ENCODE results near the gene PRKCA. TPM values are rescaled to one million over a fixed set of nuclear protein-coding genes. Genes with fewer than 3 reads are reported as not detected.

The PRKCA gene
- total and polyA plus RNA-seq, 2 of the 13 experiments (the other 11 are each of a cell fraction or from before 2014, with no cell fraction given): 18.5 to 21.5 TPM

- TF ChIP-seq RERE (CRISPR knock-in tag; IDR thresholded peaks at IDR 0.05; ENCODE audit: low read depth): no peak
- TF ChIP-seq, protein P1, sequence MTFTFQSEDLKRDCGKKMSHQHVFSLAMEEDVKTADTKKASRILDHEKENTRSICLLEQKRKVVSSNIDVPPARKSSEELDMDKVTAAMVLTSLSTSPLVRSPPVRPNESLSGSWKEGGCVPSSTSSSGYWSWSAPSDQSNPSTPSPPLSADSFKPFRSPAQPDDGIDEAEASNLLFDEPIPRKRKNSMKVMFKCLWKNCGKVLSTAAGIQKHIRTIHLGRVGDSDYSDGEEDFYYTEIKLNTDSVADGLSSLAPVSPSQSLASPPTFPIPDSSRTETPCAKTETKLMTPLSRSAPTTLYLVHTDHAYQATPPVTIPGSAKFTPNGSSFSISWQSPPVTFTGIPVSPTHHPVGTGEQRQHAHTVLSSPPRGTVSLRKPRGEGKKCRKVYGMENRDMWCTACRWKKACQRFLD (CRISPR knock-in tag; IDR thresholded peaks at IDR 0.05; ENCODE audit: borderline replicate concordance): no peak
- TF ChIP-seq PHF5A (CRISPR knock-in tag; IDR thresholded peaks at IDR 0.05; ENCODE audit: low read depth, unreplicated experiment): no peak
Measured at GRCh38 chr17:66763056-66763455, 460.6 kb downstream of the PRKCA start (continued).

GRCh38 chr17:66764506-66764905 is 462.1 kb downstream of the PRKCA start:
- Histone ChIP-seq H3K9me3 (ENCODE audit: low read length) (no peaks in the 10 kb centered on the region), H4K20me1 (ENCODE audit: insufficient read depth, low read length) (no peaks in the 10 kb centered on the region), H3K27me3 (ENCODE audit: control insufficient read depth in 1 of 2, insufficient read depth in 2 of 2, low read length in 2 of 2) (no peaks in the 10 kb centered on the region), H2AFZ (ENCODE audit: low read length) (no peak overlapping the region), H3K79me2 (ENCODE audit: insufficient read depth, low read length) (no peaks in the 10 kb centered on the region), H3K4me3 (replicated peaks in 1 of 3; ENCODE audit: insufficient read depth in 1 of 3, low read depth in 2 of 3, low read length in 3 of 3) (no peak overlapping the region), H3K9ac (ENCODE audit: insufficient read depth, low read depth, low read length) (no peak overlapping the region), H3K36me3 (replicated peaks in 1 of 2; ENCODE audit: control insufficient read depth in 1 of 2, insufficient read depth in 2 of 2, low read length in 2 of 2) (peaks cover 1 to 7% of the 10 kb centered on the region in 2 experiments; a peak in 1 of 5 replicates), H3K4me2 (ENCODE audit: low read depth, low read length) (no peak overlapping the region), H3K4me1 (ENCODE audit: insufficient read depth, low read length) (no peaks in the 10 kb centered on the region), H3K27ac (ENCODE audit: extremely low read length, insufficient read depth, low read length) (no peak overlapping the region)
- 100% methylated on average over 2 of the region's 2 CpGs for WGBS (ENCODE audit: low lambda C conversion rate)
- in situ Hi-C loops (cut with HindIII; ENCODE audit: extremely low pct_ligation_motif_present, low pct_unique_long_range_greater_than_20kb): no loop called here
- ChIA-PET CTCF (ENCODE audit: low intra/inter-chr PET ratio, low total read pairs) (no interaction called here), POLR2A (no interaction called here)
- ATAC-seq (no peak), DNase-seq (ENCODE audit: low spot score) (no peak), FAIRE-seq (no peak)
- TF ChIP-seq, protein P2, sequence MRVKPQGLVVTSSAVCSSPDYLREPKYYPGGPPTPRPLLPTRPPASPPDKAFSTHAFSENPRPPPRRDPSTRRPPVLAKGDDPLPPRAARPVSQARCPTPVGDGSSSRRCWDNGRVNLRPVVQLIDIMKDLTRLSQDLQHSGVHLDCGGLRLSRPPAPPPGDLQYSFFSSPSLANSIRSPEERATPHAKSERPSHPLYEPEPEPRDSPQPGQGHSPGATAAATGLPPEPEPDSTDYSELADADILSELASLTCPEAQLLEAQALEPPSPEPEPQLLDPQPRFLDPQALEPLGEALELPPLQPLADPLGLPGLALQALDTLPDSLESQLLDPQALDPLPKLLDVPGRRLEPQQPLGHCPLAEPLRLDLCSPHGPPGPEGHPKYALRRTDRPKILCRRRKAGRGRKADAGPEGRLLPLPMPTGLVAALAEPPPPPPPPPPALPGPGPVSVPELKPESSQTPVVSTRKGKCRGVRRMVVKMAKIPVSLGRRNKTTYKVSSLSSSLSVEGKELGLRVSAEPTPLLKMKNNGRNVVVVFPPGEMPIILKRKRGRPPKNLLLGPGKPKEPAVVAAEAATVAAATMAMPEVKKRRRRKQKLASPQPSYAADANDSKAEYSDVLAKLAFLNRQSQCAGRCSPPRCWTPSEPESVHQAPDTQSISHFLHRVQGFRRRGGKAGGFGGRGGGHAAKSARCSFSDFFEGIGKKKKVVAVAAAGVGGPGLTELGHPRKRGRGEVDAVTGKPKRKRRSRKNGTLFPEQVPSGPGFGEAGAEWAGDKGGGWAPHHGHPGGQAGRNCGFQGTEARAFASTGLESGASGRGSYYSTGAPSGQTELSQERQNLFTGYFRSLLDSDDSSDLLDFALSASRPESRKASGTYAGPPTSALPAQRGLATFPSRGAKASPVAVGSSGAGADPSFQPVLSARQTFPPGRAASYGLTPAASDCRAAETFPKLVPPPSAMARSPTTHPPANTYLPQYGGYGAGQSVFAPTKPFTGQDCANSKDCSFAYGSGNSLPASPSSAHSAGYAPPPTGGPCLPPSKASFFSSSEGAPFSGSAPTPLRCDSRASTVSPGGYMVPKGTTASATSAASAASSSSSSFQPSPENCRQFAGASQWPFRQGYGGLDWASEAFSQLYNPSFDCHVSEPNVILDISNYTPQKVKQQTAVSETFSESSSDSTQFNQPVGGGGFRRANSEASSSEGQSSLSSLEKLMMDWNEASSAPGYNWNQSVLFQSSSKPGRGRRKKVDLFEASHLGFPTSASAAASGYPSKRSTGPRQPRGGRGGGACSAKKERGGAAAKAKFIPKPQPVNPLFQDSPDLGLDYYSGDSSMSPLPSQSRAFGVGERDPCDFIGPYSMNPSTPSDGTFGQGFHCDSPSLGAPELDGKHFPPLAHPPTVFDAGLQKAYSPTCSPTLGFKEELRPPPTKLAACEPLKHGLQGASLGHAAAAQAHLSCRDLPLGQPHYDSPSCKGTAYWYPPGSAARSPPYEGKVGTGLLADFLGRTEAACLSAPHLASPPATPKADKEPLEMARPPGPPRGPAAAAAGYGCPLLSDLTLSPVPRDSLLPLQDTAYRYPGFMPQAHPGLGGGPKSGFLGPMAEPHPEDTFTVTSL (CRISPR knock-in tag; IDR thresholded peaks at IDR 0.05; ENCODE audit: borderline replicate concordance): no peak
- TF ChIP-seq NFYB (CRISPR knock-in tag; IDR thresholded peaks at IDR 0.05): no peak
- peak; percentile 63; the same call in 1 of the 2 replicates for TF ChIP-seq ZNF891 (CRISPR knock-in tag; IDR thresholded peaks at IDR 0.05)
- TF ChIP-seq SSRP1 (CRISPR knock-in tag; IDR thresholded peaks at IDR 0.05): no peak
- no TSS peak for BruUV-seq (replicated peaks)
- intact Hi-C loops (cut with micrococcal nuclease; ENCODE audit: unreplicated experiment): no loop called here

Measured in HepG2 (cell line).